K562 (cell line): ENCODE data around the gene PELI2. TPM values are rescaled to one million over a fixed set of nuclear protein-coding genes. Genes with fewer than 3 reads are reported as not detected.

Experiments used
- ATAC-seq: fragments of 200-7000 bp; cut with Tn5 transposase; 3 replicates; pipeline ENCODE4 v1.9.1; 2020; ENCODE audit warnings: moderate library complexity
- BruUV-seq: library from RNA; stranded (reverse); fragments of 400-500 nt; replicated peaks from 2 replicates; lab custom pipeline; 2021; lab: Mats Ljungman, UMichigan
- CTCF ChIA-PET: fragments of 300-600 bp; formaldehyde crosslinking; extraction: SDS; loops from one replicate; lab custom pipeline; 2021; ENCODE audit warnings: low intra/inter-chr PET ratio; lab: Yijun Ruan, JAX
- POLR2A ChIA-PET: fragments of 300-600, 350-650 bp; sonication (Branson Sonifier 250); formaldehyde crosslinking; extraction: SDS; loops from one replicate; lab custom pipeline; 2021; ENCODE audit warnings: antibody characterized with exemption, inconsistent platforms; lab: Yijun Ruan, JAX
- DNase-seq, 4 experiments: peaks; one replicate each; pipeline versions ENCODE4 v3.0.0 to v3.0.0-alpha.2; 2011 to 2018; ENCODE audit warnings: low spot score in 3 of 4, mixed read lengths in 3 of 4; ENCODE audit errors: extremely low read depth in 1 of 4
- FAIRE-seq: peaks from 2 replicates; lab custom pipeline; 2011; peaks lifted over from hg19 to GRCh38; lab: Jason Lieb, UNC
- H2AFZ ChIP-seq: 2 replicates; pipeline ENCODE4 v1.6.0; 2011; ENCODE audit warnings: low read depth, low read length, control low read depth, inconsistent platforms
- H3K27ac ChIP-seq: fragments of 200-600 bp; 3 replicates; pipeline ENCODE4 v1.8.0; 2011; ENCODE audit warnings: low read depth, mild to moderate bottlenecking, control low read depth, inconsistent platforms, low read length, moderate library complexity, mixed read lengths; ENCODE audit errors: extremely low read depth
- H3K27me3 ChIP-seq, 2 experiments: fragments of 300-600 bp in 1 of 2; 2 replicates in 1 of 2; 3 replicates in 1 of 2; pipeline versions ENCODE4 v1.6.0 to v1.8.0; 2011; ENCODE audit warnings: inconsistent platforms in 2 of 2, low read length in 2 of 2, mild to moderate bottlenecking in 1 of 2, mixed read lengths in 1 of 2, moderate library complexity in 1 of 2; ENCODE audit not compliant: control insufficient read depth in 2 of 2, insufficient read depth in 2 of 2
- H3K36me3 ChIP-seq: fragments of 300-600 bp; 3 replicates; pipeline ENCODE4 v1.8.0; 2011; ENCODE audit warnings: mild to moderate bottlenecking, low read length, inconsistent platforms; ENCODE audit not compliant: control insufficient read depth, insufficient read depth
- H3K4me1 ChIP-seq, 2 experiments: fragments of 200-600 bp in 1 of 2; replicated peaks in 1 of 2; 2 replicates in 1 of 2; 3 replicates in 1 of 2; pipeline versions ENCODE4 v1.5.1 to v1.8.0; 2011; ENCODE audit warnings: inconsistent platforms in 2 of 2, low read length in 2 of 2, mild to moderate bottlenecking in 1 of 2, mixed read lengths in 1 of 2, moderate library complexity in 1 of 2; ENCODE audit not compliant: control insufficient read depth in 2 of 2, insufficient read depth in 2 of 2
- H3K4me2 ChIP-seq: 2 replicates; pipeline ENCODE4 v1.6.1; 2011; ENCODE audit warnings: low read length, control low read depth, inconsistent platforms, mixed read lengths; ENCODE audit not compliant: insufficient read depth
- H3K4me3 ChIP-seq: fragments of 200-600 bp; sonication (generic), shearing (Covaris generic); 2 replicates; pipeline ENCODE4 v1.5.1; 2016; ENCODE audit warnings: control low read depth, inconsistent platforms
- H3K79me2 ChIP-seq: fragments of 200-600 bp; 3 replicates; pipeline ENCODE4 v1.8.0; 2011; ENCODE audit warnings: low read length, inconsistent platforms; ENCODE audit not compliant: control insufficient read depth, insufficient read depth
- H3K9ac ChIP-seq, 2 experiments: 2 replicates each; pipeline versions ENCODE4 v1.6.0 to v1.6.1; 2011; ENCODE audit warnings: low read depth in 2 of 2, low read length in 2 of 2, control low read depth in 1 of 2, inconsistent platforms in 1 of 2, mild to moderate bottlenecking in 1 of 2, mixed read lengths in 1 of 2; ENCODE audit not compliant: insufficient read depth in 1 of 2
- H3K9me1 ChIP-seq: one replicate; pipeline ENCODE4 v1.6.0; 2011; ENCODE audit warnings: inconsistent platforms, mild to moderate bottlenecking, low read length, moderate library complexity; ENCODE audit not compliant: control insufficient read depth, insufficient read depth
- H3K9me3 ChIP-seq: replicated peaks from 2 replicates; pipeline ENCODE4 v1.5.1; 2011; ENCODE audit warnings: low read depth, low read length, inconsistent platforms; ENCODE audit not compliant: control insufficient read depth, insufficient read depth
- H4K20me1 ChIP-seq: replicated peaks from 2 replicates; pipeline ENCODE4 v1.6.1; 2011; ENCODE audit warnings: low read length, inconsistent platforms, mixed read lengths; ENCODE audit not compliant: control insufficient read depth, insufficient read depth
- KDM4B ChIP-seq, 2 experiments: fragments of 450-650 bp in 1 of 2; sonication (generic) in 1 of 2; IDR thresholded peaks; 2 replicates each; pipeline ENCODE4 v1.6.1; 2016 to 2017; ENCODE audit warnings: borderline replicate concordance in 2 of 2, antibody characterized with exemption in 1 of 2, low read depth in 1 of 2, mild to moderate bottlenecking in 1 of 2
- SNRNP70 ChIP-seq: fragments of 200-400 bp; formaldehyde crosslinking; optimal IDR thresholded peaks from 2 replicates; pipeline ENCODE3; 2017; ENCODE audit warnings: low read depth, low read length
- ZNF57 ChIP-seq: fragments of 450-650 bp; formaldehyde crosslinking; IDR thresholded peaks from 2 replicates; pipeline ENCODE4 v1.4.0; 2020; ENCODE audit warnings: mild to moderate bottlenecking, moderate library complexity
- WGBS: fragments of 100-300 bp; shearing (Covaris generic); methylation state at CpG from one replicate; pipeline ENCODE4 v1.1.6; 2016; ENCODE audit warnings: low coverage, mixed read lengths; ENCODE audit not compliant: insufficient coverage; ENCODE audit errors: missing lambda C conversion rate; 5-methylcytosine and 5-hydroxymethylcytosine counted together
- in situ Hi-C: fragments of 300-500 bp; cut with MboI; formaldehyde crosslinking; loops from 4 replicates; pipeline ENCODE4 v1.15.0; 2018; ENCODE audit warnings: inconsistent platforms, mixed read lengths
- intact Hi-C: fragments of 100-400 bp; cut with micrococcal nuclease; formaldehyde crosslinking; loops from 2 replicates; pipeline ENCODE4 v1.14.2; 2022
- polyA plus RNA-seq, 8 experiments: library from polyadenylated mRNA; depleted of rRNA in 4 of 8; stranded (reverse) in 5 of 8; unstranded in 3 of 8; fragments of >200 nt; fragmentation: Nextera tagmentation in 2 of 8; fragmentation: Illumina TruSeq in 1 of 8; extraction: Ambion mirVana in 2 of 8; extraction: Trizol in 1 of 8; gene quantifications; 2 replicates each; pipeline versions ENCODE4 v1.2.1 to v1.2.3, GENCODE V29; 2011 to 2014; ENCODE audit warnings: inconsistent platforms in 1 of 8, missing spikeins in 1 of 8
- total RNA-seq, 7 experiments: library from RNA; depleted of rRNA in 6 of 7; stranded (reverse); fragments of >200 nt in 6 of 7; fragmentation: Illumina TruSeq in 2 of 7; extraction: Trizol in 2 of 7; gene quantifications; 2 replicates each; pipeline versions ENCODE4 v1.2.1 to v1.2.3, GENCODE V29; 2011 to 2021; ENCODE audit warnings: low replicate concordance in 1 of 7
- TF ChIP-seq, protein P1 (sequence below): IDR thresholded peaks from 2 replicates; pipeline ENCODE4 v1.6.1; 2012; ENCODE audit warnings: low read depth, low read length, improper control_type of control experiment, borderline replicate concordance

PELI2 gene
- total and polyA plus RNA-seq, 9 of the 15 experiments (the other 6 are each of a cell fraction or from before 2014, with no cell fraction given): 0.20 to 1.5 (median 0.44) TPM

DNA sequence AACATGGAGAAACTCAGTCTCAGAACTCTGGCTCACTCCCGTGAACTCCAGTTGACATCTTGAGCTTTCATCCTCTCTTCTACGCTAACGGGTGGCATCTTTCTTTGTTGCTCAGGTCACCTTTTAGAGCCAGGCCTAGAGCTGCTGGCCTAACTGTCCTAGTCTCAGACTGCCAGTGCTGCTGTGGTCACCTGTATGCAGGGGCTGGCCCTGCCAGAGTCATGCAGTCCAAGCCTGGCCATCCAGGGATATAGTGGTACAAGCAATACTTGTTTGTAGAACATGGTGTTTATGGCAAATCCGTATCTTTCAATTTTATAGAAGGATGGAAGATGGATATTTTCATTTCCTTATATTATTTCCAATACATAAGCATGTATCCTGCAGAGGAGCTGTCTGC lies 117.2 kb downstream of the PELI2 start:
- Histone ChIP-seq H3K4me2 (no peak overlapping the region), H3K9me1 (no peaks in the 10 kb centered on the region), H3K27me3 (peaks cover 0 to 5% of the 10 kb centered on the region in 2 experiments; a peak in 1 of 5 replicates), H2AFZ (no peak overlapping the region), H3K9ac (no peak overlapping the region), H3K9me3 (no peaks in the 10 kb centered on the region), H3K4me3 (no peak overlapping the region), H3K36me3 (no peaks in the 10 kb centered on the region), H4K20me1 (no peaks in the 10 kb centered on the region), H3K79me2 (no peaks in the 10 kb centered on the region), H3K4me1 (no peaks in the 10 kb centered on the region), H3K27ac (no peak overlapping the region)
- intact Hi-C loops: no loop called here
- TF ChIP-seq, protein P1, sequence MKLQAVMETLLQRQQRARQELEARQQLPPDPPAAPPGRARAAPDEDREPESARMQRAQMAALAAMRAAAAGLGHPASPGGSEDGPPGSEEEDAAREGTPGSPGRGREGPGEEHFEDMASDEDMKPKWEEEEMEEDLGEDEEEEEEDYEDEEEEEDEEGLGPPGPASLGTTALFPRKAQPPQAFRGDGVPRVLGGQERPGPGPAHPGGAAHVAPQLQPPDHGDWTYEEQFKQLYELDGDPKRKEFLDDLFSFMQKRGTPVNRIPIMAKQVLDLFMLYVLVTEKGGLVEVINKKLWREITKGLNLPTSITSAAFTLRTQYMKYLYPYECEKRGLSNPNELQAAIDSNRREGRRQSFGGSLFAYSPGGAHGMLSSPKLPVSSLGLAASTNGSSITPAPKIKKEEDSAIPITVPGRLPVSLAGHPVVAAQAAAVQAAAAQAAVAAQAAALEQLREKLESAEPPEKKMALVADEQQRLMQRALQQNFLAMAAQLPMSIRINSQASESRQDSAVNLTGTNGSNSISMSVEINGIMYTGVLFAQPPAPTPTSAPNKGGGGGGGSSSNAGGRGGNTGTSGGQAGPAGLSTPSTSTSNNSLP: no peak
- TF ChIP-seq SNRNP70 (no peak), KDM4B (IDR thresholded peaks at IDR 0.05; ENCODE audit: borderline replicate concordance in 2 of 2, low read depth in 1 of 2) (no peak), ZNF57 (CRISPR knock-in tag) (no peak)
- WGBS: 9% methylated on average over 4 of the region's 4 CpGs
- ChIA-PET POLR2A (interaction anchor here (1.0 to 1.8 kb wide), 2 partner anchors 16 to 21 kb away, joined by 4 to 6 read pairs; no protein-coding TSS in a partner anchor), CTCF (no interaction called here)
- DNase-seq (no peak), FAIRE-seq (no peak), ATAC-seq (no peak)
- no TSS peak for BruUV-seq
- in situ Hi-C loops: no loop called here
